WTC11 (cell line): ENCODE measurements around the gene CEP85L. TPM values are rescaled to one million over a fixed set of nuclear protein-coding genes. Genes with fewer than 3 reads are reported as not detected.

Source experiments
- ATAC-seq: fragments of 200-7000 bp; cut with Tn5 transposase; 2 replicates; pipeline ENCODE4 v1.10.0; 2021; ENCODE audit warnings: mild to moderate bottlenecking, moderate library complexity
- CTCF ChIA-PET: fragments of 300-600 bp; sonication (Branson Sonifier 250); formaldehyde crosslinking; loops from one replicate; lab custom pipeline; 2021; ENCODE audit warnings: antibody characterized with exemption; lab: Charles Lee
- POLR2A ChIA-PET: fragments of 350-600 bp; sonication (Branson Sonifier 250); formaldehyde crosslinking; loops from one replicate; lab custom pipeline; 2021; ENCODE audit warnings: antibody characterized with exemption; lab: Charles Lee
- DNase-seq: peaks from one replicate; pipeline ENCODE4 v3.0.0; 2021; ENCODE audit warnings: low spot score
- H3K27ac Mint-ChIP-seq: 2 replicates; pipeline ENCODE4 v1.8.0; 2021; ENCODE audit warnings: mixed read lengths
- H3K27me3 Mint-ChIP-seq: 2 replicates; pipeline ENCODE4 v1.8.0; 2021; ENCODE audit warnings: low read depth, mild to moderate bottlenecking, moderate library complexity, mixed read lengths
- H3K36me3 Mint-ChIP-seq: 2 replicates; pipeline ENCODE4 v1.8.0; 2021; ENCODE audit warnings: mixed read lengths
- H3K4me1 Mint-ChIP-seq: 2 replicates; pipeline ENCODE4 v1.8.0; 2022; ENCODE audit warnings: mixed read lengths
- H3K4me3 Mint-ChIP-seq: 2 replicates; pipeline ENCODE4 v1.8.0; 2021; ENCODE audit warnings: mild to moderate bottlenecking, moderate library complexity, mixed read lengths
- H3K9me3 Mint-ChIP-seq: 2 replicates; pipeline ENCODE4 v1.8.0; 2021; ENCODE audit warnings: mixed read lengths
- ATF6 ChIP-seq: sonication (generic); formaldehyde crosslinking; IDR thresholded peaks from 2 replicates; pipeline ENCODE4 v1.8.1; 2023; ENCODE audit warnings: mild to moderate bottlenecking, missing genetic modification reagents
- CBFB ChIP-seq: sonication (generic); formaldehyde crosslinking; IDR thresholded peaks from 2 replicates; pipeline ENCODE4 v1.8.1; 2022; ENCODE audit warnings: mild to moderate bottlenecking, low read depth, missing genetic modification reagents
- CREB1 ChIP-seq: sonication (generic); formaldehyde crosslinking; IDR thresholded peaks from 2 replicates; pipeline ENCODE4 v1.8.0; 2023; ENCODE audit warnings: mild to moderate bottlenecking, missing genetic modification reagents
- CREM ChIP-seq: sonication (generic); formaldehyde crosslinking; IDR thresholded peaks from 2 replicates; pipeline ENCODE4 v1.8.1; 2022; ENCODE audit warnings: mild to moderate bottlenecking, missing genetic modification reagents, moderate library complexity
- EMX1 ChIP-seq: fragments of 250-450 bp; sonication (Bioruptor Pico); IDR thresholded peaks from 2 replicates; pipeline ENCODE4 v1.8.0; 2021; ENCODE audit warnings: mild to moderate bottlenecking
- ERG ChIP-seq: fragments of 250-450 bp; sonication (Bioruptor Pico); IDR thresholded peaks from 2 replicates; pipeline ENCODE4 v1.8.0; 2021; ENCODE audit warnings: mild to moderate bottlenecking
- MLX ChIP-seq: sonication (generic); formaldehyde crosslinking; IDR thresholded peaks from 2 replicates; pipeline ENCODE4 v1.8.1; 2023; ENCODE audit warnings: mild to moderate bottlenecking, missing genetic modification reagents, moderate library complexity
- NR2C2 ChIP-seq: sonication (generic); formaldehyde crosslinking; IDR thresholded peaks from 2 replicates; pipeline ENCODE4 v1.8.0; 2022; ENCODE audit warnings: mild to moderate bottlenecking, missing genetic modification reagents
- NR3C1 ChIP-seq: sonication (generic); formaldehyde crosslinking; conservative IDR thresholded peaks from 2 replicates; pipeline ENCODE4 v1.8.1; 2023; ENCODE audit warnings: low read depth, mild to moderate bottlenecking, missing genetic modification reagents
- SMAD4 ChIP-seq: sonication (generic); formaldehyde crosslinking; IDR thresholded peaks from 2 replicates; pipeline ENCODE4 v1.8.0; 2022; ENCODE audit warnings: mild to moderate bottlenecking, missing genetic modification reagents
- ZBTB21 ChIP-seq: sonication (generic); formaldehyde crosslinking; IDR thresholded peaks from 2 replicates; pipeline ENCODE4 v1.8.1; 2023; ENCODE audit warnings: mild to moderate bottlenecking, missing genetic modification reagents, borderline replicate concordance
- ZNF423 ChIP-seq: fragments of 250-450 bp; sonication (Bioruptor Pico); IDR thresholded peaks from 2 replicates; pipeline ENCODE4 v2.1.2; 2022; ENCODE audit warnings: mild to moderate bottlenecking, moderate library complexity
- total RNA-seq: library from RNA; stranded (reverse); gene quantifications from 3 replicates; pipeline ENCODE4 v1.2.3, GENCODE V29; 2021
- TF ChIP-seq, protein P1 (sequence below): sonication (generic); formaldehyde crosslinking; IDR thresholded peaks from 2 replicates; pipeline ENCODE4 v1.8.0; 2023; ENCODE audit warnings: missing genetic modification reagents
- TF ChIP-seq, protein P2 (sequence below): sonication (generic); formaldehyde crosslinking; IDR thresholded peaks from 2 replicates; pipeline ENCODE4 v1.8.1; 2022; ENCODE audit warnings: low read depth, missing genetic modification reagents, borderline replicate concordance
- TF ChIP-seq, protein P3 (sequence below): sonication (generic); formaldehyde crosslinking; IDR thresholded peaks from 2 replicates; pipeline ENCODE4 v1.8.0; 2022; ENCODE audit warnings: mild to moderate bottlenecking, missing genetic modification reagents
- TF ChIP-seq, protein P4 (sequence below): sonication (generic); formaldehyde crosslinking; IDR thresholded peaks from 2 replicates; pipeline ENCODE4 v1.8.0; 2022; ENCODE audit warnings: mild to moderate bottlenecking, missing genetic modification reagents
- TF ChIP-seq, protein P5 (sequence below): sonication (generic); formaldehyde crosslinking; conservative IDR thresholded peaks from 2 replicates; pipeline ENCODE4 v1.8.1; 2022; ENCODE audit warnings: mild to moderate bottlenecking, missing genetic modification reagents
- TF ChIP-seq, protein P6 (sequence below): sonication (generic); formaldehyde crosslinking; IDR thresholded peaks from 2 replicates; pipeline ENCODE4 v1.8.1; 2023; ENCODE audit warnings: mild to moderate bottlenecking, missing genetic modification reagents, moderate library complexity

The CEP85L gene
- total RNA-seq, 1 experiment from 2014 or later: 32.5 TPM

GRCh38 chr6:118514689-118515088, 136.7 kb downstream of the CEP85L start:
- no peak overlapping the region for H3K4me3 Mint-ChIP-seq
- ATAC-seq (no peak), DNase-seq (no peak)
- ChIA-PET POLR2A (no interaction called here), CTCF (interaction anchor here (0.7 kb wide), 1 partner anchor 615 kb away, joined by 3 read pairs; no protein-coding TSS in a partner anchor)
- H3K4me1 Mint-ChIP-seq: no peaks in the 10 kb centered on the region
- TF ChIP-seq SMAD4 (CRISPR knock-in tag) (no peak), ZNF423 (CRISPR knock-in tag) (no peak), CBFB (CRISPR knock-in tag) (no peak), ZBTB21 (CRISPR knock-in tag) (no peak), ATF6 (CRISPR knock-in tag) (no peak), NR3C1 (CRISPR knock-in tag) (no peak), MLX (no peak), NR2C2 (CRISPR knock-in tag) (no peak), CREM (no peak), CREB1 (CRISPR knock-in tag) (no peak), EMX1 (no peak), ERG (CRISPR knock-in tag) (no peak)
- TF ChIP-seq, protein P1, sequence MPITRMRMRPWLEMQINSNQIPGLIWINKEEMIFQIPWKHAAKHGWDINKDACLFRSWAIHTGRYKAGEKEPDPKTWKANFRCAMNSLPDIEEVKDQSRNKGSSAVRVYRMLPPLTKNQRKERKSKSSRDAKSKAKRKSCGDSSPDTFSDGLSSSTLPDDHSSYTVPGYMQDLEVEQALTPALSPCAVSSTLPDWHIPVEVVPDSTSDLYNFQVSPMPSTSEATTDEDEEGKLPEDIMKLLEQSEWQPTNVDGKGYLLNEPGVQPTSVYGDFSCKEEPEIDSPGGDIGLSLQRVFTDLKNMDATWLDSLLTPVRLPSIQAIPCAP (CRISPR knock-in tag): no peak
- TF ChIP-seq, protein P2, sequence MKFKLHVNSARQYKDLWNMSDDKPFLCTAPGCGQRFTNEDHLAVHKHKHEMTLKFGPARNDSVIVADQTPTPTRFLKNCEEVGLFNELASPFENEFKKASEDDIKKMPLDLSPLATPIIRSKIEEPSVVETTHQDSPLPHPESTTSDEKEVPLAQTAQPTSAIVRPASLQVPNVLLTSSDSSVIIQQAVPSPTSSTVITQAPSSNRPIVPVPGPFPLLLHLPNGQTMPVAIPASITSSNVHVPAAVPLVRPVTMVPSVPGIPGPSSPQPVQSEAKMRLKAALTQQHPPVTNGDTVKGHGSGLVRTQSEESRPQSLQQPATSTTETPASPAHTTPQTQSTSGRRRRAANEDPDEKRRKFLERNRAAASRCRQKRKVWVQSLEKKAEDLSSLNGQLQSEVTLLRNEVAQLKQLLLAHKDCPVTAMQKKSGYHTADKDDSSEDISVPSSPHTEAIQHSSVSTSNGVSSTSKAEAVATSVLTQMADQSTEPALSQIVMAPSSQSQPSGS (CRISPR knock-in tag): no peak
- TF ChIP-seq, protein P3, sequence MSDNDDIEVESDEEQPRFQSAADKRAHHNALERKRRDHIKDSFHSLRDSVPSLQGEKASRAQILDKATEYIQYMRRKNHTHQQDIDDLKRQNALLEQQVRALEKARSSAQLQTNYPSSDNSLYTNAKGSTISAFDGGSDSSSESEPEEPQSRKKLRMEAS (CRISPR knock-in tag): no peak
- TF ChIP-seq, protein P4, sequence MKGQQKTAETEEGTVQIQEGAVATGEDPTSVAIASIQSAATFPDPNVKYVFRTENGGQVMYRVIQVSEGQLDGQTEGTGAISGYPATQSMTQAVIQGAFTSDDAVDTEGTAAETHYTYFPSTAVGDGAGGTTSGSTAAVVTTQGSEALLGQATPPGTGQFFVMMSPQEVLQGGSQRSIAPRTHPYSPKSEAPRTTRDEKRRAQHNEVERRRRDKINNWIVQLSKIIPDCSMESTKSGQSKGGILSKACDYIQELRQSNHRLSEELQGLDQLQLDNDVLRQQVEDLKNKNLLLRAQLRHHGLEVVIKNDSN (CRISPR knock-in tag): no peak
- TF ChIP-seq, protein P5, sequence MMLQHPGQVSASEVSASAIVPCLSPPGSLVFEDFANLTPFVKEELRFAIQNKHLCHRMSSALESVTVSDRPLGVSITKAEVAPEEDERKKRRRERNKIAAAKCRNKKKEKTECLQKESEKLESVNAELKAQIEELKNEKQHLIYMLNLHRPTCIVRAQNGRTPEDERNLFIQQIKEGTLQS (CRISPR knock-in tag): no peak
- TF ChIP-seq, protein P6, sequence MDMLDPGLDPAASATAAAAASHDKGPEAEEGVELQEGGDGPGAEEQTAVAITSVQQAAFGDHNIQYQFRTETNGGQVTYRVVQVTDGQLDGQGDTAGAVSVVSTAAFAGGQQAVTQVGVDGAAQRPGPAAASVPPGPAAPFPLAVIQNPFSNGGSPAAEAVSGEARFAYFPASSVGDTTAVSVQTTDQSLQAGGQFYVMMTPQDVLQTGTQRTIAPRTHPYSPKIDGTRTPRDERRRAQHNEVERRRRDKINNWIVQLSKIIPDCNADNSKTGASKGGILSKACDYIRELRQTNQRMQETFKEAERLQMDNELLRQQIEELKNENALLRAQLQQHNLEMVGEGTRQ: no peak
- H3K27ac Mint-ChIP-seq: no peak overlapping the region
- no peaks in the 10 kb centered on the region for H3K36me3 Mint-ChIP-seq
- no peaks in the 10 kb centered on the region for H3K9me3 Mint-ChIP-seq
- H3K27me3 Mint-ChIP-seq: no peaks in the 10 kb centered on the region
